NCI-H748 treated with DMSO at 0.1 percent for 48 hours (cell line): ENCODE measurements around the gene CSTF1.

Experiments used
- DNase-seq: peaks from one replicate; lab custom pipeline; 2025; lab: John Stamatoyannopoulos, UW

CSTF1 gene

DNA sequence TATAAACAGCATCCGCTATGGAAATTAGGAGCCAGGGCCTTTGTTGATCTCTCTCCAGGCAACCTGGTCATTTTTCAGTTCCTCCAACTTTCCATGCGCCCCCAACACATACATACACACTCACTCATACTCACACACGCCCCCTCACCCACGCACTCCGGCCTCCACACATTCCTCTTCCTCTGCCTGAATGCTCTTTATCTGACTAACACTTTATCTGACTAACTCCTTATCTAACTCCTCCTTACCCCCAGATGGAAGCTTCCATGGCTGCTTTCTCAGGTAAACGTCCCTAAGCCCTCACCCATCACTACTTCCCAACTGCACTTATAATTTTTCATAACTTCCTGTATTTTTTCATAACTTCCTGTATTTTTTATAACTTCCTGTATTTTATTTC, 37.1 kb downstream of the CSTF1 start:
- no peak for DNase-seq

DNA sequence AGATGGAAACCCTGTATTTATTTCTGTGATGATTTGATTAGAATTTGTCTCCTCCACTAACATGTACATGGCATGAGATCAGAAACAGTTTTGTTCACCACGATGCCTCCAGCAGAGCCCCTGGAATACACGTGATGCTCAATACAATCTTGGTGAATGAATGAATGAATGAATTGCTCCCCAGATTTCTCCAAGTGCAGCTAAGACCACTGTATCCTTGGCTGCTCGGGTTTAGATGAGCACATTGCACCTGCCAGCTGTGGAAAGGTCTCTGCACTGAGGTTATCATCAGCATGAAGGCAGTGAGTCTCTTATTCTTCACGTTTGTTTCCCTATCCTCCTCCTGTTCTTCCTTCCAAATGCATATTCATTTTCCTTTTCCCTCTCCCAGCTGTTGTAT, 37.5 kb downstream of the CSTF1 start:
- no peak for DNase-seq

GRCh38 chr20:56430461-56430860, 38.0 kb downstream of the CSTF1 start:
- no peak for DNase-seq

GRCh38 chr20:56430957-56431356, 38.5 kb downstream of the CSTF1 start:
- DNase-seq = no peak

DNA sequence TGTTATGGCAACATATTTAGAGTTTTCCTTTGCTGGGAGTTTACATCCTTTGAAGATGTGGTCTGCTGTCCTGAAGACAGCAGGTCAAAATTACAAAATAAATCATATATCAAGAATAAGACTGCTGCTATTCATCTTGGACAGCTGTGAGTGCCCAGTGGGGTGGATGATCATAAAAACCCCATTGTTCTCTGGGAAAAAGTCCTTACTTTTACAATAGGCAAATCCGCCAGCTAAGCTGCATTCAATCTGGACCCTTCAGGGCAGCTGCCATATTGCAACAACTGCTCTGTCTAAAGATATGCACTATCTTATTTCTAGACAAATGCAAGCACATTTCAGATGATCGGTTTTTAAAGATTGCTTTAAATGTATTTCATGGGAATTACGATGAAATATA, 39.0 kb downstream of the CSTF1 start:
- DNase-seq = no peak

DNA sequence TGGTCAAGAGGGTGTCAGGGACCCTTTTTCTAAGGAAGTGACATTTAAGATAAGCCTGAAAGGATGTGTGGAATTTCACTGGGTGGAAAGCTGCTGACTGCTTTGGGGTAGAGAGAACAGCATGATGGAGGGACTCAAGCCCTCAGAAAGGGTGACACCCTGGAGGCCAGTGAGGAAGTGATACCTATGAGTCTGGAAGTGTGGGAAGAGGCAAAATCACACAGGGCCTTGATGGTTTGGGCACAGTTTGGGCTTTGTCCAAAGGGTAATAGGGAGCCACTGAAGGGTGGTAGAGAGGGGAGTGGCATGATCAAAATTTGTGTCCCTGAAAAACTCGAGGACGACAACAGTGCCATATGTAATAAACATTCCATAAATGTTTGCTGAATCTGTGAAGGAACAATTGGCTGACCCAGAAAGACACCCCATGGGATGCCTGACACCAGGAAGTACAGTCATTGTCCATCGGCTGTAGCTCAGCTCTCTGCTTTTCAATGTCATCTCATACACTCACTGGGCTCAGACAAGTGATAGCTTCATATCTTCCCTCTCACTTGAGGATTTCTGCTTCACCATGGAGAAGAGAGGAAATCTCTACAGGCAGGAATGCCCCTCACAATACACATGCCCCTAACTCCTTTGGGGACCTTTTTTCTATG, 40.9 kb downstream of the CSTF1 start:
- DNase-seq = no peak

GRCh38 chr20:56433880-56434255, 41.4 kb downstream of the CSTF1 start:
- no peak for DNase-seq

GRCh38 chr20:56437196-56437960, 44.9 kb downstream of the CSTF1 start:
- no peak for DNase-seq

DNA sequence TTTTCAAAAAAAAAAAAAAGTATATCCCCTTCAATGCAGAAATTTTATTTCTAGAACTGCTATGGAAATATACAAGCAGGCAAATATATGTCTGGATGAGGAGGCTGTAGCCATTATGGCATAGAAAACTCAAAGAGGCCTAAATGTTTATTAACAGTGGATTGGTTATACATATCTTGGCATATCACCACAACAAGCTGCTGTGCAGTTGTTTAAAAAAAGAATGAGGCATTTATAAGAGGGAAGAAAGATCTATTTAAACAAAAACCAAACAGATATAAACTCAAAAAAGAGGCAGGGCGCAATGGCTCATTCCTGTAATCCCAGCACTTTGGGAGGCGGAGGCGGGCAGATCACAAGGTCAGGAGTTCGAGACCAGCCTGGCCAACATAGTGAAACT, 45.8 kb downstream of the CSTF1 start:
- no peak for DNase-seq

GRCh38 chr20:56439771-56440291, 47.4 kb downstream of the CSTF1 start:
- no peak for DNase-seq

GRCh38 chr20:56440346-56441007, 48.0 kb downstream of the CSTF1 start:
- no peak for DNase-seq

GRCh38 chr20:56442389-56443365, 50.2 kb downstream of the CSTF1 start:
- DNase-seq = no peak

DNA sequence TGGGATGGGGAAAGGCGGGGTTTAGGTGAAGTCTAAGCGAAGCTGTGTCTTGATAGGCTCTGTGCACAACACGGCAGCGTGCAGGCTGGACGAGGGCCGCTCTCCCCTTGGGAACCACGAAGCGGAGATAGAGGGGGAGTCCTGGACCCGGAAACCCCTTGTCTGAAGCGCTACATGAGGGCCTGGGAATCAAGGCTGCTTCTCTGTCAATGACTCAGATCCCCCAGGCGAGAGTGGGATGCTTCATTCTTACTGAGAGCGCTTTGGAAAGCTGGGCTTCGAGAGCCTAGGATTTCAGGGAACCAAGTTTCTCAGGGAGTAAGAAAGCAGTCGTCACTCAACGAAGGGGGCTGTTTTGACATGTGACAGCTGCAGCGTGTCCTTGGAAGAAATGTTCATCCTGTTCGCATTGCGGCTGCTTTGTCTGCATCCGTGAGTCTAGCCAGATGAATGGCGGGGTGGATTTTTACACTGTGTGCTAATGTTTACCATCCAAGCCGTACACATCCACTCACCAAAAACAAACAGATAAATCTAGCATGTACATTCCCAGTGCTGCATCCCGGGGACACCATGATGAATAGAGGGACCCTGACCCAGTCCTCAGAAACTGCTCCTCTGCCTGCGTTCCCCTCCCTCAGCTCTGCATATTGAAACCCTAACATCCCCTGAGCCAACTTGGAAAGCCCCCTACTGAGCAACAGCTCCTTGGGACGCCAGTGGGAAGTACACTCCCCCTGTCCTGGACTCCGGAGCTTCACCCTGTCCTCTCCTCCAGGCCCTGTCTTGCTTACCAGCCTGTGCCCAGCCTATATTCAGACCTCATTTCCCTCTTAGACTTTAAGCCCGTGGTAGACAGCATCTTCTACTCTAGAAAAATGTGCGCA, 51.5 kb downstream of the CSTF1 start:
- DNase-seq = no peak

- no peak for DNase-seq
These were observed 52.7 kb downstream of the CSTF1 start for GRCh38 chr20:56445130-56445529.

DNA sequence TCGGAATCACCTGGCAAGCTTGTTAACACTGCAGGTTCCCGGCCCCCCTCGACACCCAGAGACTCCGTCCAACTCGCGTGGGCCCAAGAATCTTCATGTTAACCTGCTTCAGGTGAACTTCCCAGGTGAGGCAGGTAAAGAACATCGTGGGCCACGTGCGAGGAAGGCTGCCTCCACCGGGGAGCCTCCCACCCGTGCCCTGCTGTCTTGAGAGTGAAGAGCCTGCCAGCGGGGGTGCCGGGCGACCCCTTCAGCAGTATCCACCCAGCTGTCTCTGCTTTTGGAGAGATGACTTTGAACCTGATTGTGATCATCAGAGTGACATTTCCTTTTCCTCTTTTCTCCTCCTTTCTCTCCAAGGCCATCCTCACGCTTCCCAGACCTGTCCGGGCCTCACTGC, 53.1 kb downstream of the CSTF1 start:
- DNase-seq = no peak

DNA sequence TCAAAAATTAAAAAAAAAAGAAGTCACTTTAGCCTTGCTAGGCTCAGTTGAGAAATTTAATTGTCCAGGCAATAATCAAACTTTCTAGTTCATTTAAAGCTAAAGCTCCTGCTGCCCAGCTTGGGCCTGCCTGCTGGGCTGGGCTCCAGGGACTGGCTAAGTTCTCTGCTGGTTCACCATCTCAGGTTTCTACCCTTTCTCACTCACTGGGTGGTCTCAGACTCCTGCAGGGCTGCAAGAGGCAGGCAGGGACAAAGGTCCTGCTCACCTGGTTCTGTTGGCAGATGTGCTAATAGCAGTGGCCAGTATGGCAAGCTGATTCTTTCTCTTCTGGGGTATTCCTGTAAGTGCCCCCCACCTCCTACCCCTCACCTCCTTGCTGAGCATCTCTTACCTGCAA, 54.8 kb downstream of the CSTF1 start:
- no peak for DNase-seq

- DNase-seq = no peak
These were observed 57.0 kb downstream of the CSTF1 start for GRCh38 chr20:56449459-56449858.

DNA sequence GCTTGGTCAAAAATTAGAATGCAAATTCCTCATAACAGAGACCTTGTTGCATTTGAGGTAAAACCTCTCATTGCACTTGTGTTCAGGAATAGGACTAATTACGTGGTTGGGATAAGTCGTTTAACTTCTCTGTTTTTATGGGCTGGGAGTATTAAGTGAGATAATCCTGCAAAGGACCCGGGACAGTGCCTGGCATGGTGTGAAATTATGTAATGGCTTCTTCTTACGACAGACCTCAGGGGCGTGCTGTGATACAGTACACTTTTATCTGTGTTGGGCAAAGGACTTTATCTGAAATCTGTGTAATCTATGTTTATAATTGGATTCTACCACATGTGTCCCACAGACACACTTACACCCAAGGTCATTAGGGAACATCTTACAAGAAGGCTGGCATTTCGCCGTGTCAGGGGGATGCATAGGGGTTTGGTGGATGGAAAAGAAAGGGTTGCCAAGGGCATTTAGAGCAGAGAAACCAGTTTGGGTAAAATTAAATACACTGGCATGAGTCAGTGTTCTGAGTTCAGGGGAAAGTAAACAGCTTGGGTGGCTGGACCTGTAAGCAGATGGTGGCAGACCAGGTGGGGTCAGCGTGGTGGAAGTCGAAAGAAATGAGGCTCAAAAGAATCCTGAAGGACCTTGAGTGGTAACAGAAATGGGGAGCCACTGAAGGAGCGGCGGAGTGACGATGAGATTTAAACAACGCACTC, 58.8 kb downstream of the CSTF1 start:
- no peak for DNase-seq

- DNase-seq = no peak
These were observed 60.9 kb downstream of the CSTF1 start for GRCh38 chr20:56453352-56453751.

- DNase-seq = no peak
These were observed 62.3 kb downstream of the CSTF1 start for GRCh38 chr20:56454754-56455153.
